GM21381 (cell line): ENCODE data around the gene CRCP.
"Not testable (repeated sequence)": the region's sequence is repeated elsewhere in the genome, so short reads cannot be mapped to it uniquely, and the experiment has no call there.

ENCODE experiments used
- ATAC-seq: cut with Tn5 transposase; IDR thresholded peaks from one replicate; pipeline ENCODE4 v1.9.1; 2021; ENCODE audit warnings: mild to moderate bottlenecking, moderate library complexity; ENCODE audit not compliant: unreplicated experiment

CRCP gene

DNA sequence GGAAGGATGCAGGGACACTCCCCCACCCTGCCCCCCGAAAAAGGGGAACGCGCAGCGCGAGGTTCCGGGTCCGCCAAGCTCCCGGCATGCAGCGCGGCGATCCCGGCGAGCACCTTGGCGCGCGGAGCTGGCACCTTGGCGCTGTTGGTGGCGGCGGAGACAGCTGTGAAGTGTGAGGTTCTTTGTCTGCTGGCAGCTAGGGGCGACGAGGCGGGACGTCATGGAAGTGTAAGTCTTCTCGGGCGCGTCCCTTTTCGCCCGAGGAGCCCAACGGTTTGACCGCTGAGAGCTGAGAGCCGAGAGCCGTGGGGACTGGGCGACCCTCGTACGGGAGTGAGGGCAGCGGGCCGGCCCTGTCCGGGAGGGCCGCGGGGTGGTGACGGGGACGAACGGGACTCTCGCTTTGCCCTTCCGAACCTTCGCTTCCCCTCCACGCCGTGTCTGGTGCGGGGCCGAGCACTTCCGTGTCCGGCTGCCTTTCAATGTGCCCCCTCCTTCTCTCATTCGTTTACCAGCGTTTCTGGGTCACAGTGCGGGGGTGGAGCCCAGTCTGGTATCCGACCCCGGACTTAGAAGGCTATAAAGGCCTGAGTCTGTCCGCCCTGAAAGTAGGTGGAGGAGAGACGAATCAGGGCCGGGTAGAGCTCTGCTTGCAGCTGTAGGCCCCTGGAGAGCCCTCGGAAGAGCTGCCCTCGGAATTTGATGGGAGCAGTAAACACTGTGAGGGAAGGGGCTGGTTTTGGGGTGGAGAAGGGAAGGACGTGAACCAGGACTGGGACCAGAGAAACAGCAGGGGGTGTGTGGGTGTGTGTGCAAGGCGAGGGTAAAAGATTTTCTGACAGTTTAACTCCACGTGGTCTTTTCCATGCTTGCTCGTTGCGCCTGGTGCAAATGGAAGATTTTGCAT, at the start of gene CRCP:
TSS of gene CRCP (plus strand) at position 105 of the 907 bp plus-strand sequence. CDS start at position 221, 116 bp downstream.
- peak; percentile 81 for ATAC-seq

DNA sequence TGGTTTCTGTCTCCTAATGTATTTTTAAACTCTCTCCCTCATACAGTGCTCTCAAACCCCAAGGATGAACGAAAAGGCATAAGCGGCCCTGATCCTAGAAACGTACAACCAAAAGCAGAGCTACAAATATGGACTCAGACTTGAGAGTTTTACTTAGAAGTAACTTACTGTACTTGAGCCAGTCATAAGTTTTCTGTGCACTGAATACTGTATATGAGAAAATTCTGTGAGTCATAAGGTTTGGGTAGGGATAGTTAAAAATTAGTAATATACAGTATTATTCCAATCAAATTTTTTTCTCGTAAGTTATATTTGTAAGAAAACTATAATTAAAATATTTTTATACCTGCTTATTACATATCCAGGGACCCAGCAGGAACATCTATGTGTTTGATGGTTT, 44.9 kb upstream of the CRCP start:
- no peak for ATAC-seq

GRCh38 chr7:66070222-66070621, 44.4 kb upstream of the CRCP start:
- ATAC-seq = no peak

- not testable (repeated sequence) for ATAC-seq
Observed at GRCh38 chr7:66072208-66072607, 42.4 kb upstream of the CRCP start.

GRCh38 chr7:66075590-66076461, 38.8 kb upstream of the CRCP start, which contains the start of gene ASL:
TSS of gene ASL (plus strand) at chr7:66075819. CDS start at chr7:66076082, 263 bp downstream.
- ATAC-seq = peak; percentile 97

GRCh38 chr7:66076462-66077329, 38.0 kb upstream of the CRCP start:
- no peak for ATAC-seq

- ATAC-seq = no peak
Observed at GRCh38 chr7:66078067-66078466, 36.6 kb upstream of the CRCP start.

- ATAC-seq = no peak
Observed at GRCh38 chr7:66082083-66082482, 32.6 kb upstream of the CRCP start.

GRCh38 chr7:66082886-66083415, 31.7 kb upstream of the CRCP start:
- ATAC-seq = no peak

- no peak for ATAC-seq
Observed at GRCh38 chr7:66083677-66084076, 31.0 kb upstream of the CRCP start.

DNA sequence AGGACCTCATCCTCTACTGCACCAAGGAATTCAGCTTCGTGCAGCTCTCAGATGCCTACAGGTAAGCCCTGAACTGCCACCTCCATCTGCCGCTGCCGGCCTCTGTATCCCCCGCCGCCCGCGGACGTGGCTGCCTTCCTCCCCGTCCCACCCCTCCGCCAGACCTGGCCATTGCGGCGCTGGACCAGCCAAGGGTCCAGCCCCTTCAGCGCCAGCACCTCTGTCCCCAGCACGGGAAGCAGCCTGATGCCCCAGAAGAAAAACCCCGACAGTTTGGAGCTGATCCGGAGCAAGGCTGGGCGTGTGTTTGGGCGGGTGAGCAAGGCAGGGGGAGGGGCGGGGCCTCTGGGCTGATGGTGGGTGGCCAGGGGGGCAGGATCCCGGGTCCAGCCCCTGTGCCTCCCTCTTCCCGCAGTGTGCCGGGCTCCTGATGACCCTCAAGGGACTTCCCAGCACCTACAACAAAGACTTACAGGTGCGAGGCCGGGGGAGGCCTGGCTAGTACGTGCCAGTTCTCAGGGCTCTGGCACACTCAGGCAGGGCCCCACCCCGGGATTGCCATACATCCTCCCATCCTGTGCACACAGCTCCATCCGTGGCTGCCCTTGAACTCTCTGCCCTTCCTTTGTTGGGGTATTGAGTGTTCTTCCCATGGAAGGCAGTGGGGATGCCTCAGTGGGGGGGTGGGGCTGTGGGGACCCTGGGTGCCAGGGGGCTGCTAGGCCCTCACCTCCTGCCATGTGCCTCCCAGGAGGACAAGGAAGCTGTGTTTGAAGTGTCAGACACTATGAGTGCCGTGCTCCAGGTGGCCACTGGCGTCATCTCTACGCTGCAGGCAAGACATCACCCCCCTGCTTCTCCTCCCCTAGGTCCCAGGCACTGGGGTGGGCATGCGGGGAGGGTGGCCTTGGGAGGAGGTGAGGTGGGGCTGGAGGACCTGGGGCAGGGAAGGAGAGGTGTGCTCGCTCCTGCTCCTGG, 25.5 kb upstream of the CRCP start:
- ATAC-seq = no peak

- no peak for ATAC-seq
Observed at GRCh38 chr7:66092654-66093053, 22.0 kb upstream of the CRCP start.

- no peak for ATAC-seq
Observed at GRCh38 chr7:66095010-66095409, 19.6 kb upstream of the CRCP start.

DNA sequence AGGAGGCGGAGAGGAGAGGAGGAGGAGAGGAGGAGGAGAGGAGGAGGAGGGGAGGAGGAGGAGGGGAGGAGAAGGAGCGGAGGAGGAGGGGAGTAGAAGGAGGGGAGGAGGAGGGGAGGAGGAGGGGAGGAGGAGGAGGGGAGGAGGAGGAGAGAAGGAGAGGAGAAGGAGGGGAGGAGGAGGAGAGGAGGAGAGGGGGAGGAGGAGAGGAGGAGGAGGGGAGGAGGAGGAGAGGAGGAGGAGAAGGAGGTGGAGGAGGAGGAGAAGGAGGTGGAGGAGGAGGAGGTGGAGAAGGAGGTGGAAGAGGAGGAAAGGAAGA, 15.5 kb upstream of the CRCP start:
- ATAC-seq = no peak

DNA sequence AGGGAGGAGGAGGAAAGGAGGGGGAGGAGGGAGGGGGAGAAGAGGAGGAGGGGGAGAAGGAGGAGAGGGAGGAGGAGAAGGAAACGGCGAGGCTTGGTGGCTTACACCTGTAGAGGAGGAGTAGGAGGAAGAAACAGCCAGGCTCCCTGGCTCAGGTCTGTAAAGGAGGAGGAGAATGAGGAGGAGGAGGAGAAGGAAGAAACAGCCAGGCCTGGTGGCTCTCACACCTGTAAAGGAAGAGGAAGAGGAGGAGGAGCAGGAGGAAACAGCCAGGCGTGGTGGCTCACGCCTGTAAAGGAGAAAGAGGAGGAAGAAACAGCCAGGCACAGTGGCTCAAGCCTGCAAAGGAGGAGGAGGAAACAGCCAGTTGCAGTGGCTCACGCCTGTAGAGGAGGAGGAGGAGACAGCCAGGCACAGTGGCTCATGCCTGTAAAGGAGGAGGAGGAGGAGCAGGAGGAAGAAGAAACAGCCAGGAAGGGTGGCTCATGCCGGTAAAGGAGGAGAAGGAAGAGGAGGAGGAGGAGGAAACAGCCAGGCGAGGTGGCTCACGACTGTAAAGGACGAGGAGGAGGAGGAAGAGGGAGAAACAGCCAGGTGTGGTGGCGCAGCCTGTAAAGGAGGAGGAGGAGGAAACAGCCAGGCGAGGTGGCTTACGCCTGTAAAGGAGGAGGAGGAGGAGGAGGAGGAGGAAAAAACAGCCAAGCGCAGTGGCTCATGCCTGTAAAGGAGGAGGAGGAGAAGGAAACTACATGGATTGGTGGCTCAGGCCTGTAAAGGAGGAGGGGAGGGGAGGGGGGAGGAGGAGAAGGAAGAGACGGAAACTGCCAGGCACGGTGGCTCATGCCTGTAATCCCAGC, 14.9 kb upstream of the CRCP start:
- ATAC-seq = peak; percentile 85

GRCh38 chr7:66100408-66101050, 14.1 kb upstream of the CRCP start:
- no peak for ATAC-seq

DNA sequence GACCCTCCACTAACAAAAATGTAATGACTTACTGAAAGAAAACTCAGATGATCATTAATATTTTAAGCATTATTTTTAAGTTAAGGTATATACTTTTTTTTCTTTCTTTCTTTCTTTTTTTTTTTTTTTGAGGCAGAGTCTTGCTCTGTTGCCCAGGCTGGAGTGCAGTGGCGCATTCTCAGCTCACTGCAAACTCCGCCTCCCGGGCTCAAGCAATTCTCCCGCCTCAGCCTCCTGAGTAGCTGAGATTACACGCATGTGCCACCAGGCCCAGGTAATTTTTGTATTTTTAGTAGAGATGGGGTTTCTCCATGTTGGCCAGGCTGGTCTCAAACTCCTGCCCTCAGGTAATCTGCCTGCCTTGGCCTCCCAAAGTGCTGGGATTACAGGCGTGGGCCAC, 12.5 kb upstream of the CRCP start:
- ATAC-seq = not testable (repeated sequence)

- ATAC-seq = not testable (repeated sequence)
Observed at GRCh38 chr7:66103994-66104393, 10.7 kb upstream of the CRCP start.
